WTC11 (cell line): ENCODE data around the gene ACTA1.

ENCODE experiments used
- FOXJ3 ChIP-seq: sonication (generic); formaldehyde crosslinking; IDR thresholded peaks from 2 replicates; pipeline ENCODE4 v1.9.0; 2021; ENCODE audit warnings: missing genetic modification reagents, mild to moderate bottlenecking, borderline replicate concordance
- TF ChIP-seq, protein P1 (sequence below): sonication (generic); formaldehyde crosslinking; IDR thresholded peaks from 2 replicates; pipeline ENCODE4 v1.8.0; 2022; ENCODE audit warnings: mild to moderate bottlenecking, missing genetic modification reagents
- TF ChIP-seq, protein P2 (sequence below): sonication (generic); formaldehyde crosslinking; IDR thresholded peaks from 2 replicates; pipeline ENCODE4 v1.8.1; 2023; ENCODE audit warnings: mild to moderate bottlenecking, missing genetic modification reagents, moderate library complexity
- TF ChIP-seq, protein P3 (sequence below): fragments of 200-600 bp; IDR thresholded peaks from 2 replicates; pipeline ENCODE4 v1.8.0; 2022; ENCODE audit warnings: antibody characterized with exemption
- TF ChIP-seq, protein P4 (sequence below): sonication (generic); formaldehyde crosslinking; IDR thresholded peaks from 2 replicates; pipeline ENCODE4 v1.8.1; 2023; ENCODE audit warnings: mild to moderate bottlenecking, missing genetic modification reagents, borderline replicate concordance

DNA sequence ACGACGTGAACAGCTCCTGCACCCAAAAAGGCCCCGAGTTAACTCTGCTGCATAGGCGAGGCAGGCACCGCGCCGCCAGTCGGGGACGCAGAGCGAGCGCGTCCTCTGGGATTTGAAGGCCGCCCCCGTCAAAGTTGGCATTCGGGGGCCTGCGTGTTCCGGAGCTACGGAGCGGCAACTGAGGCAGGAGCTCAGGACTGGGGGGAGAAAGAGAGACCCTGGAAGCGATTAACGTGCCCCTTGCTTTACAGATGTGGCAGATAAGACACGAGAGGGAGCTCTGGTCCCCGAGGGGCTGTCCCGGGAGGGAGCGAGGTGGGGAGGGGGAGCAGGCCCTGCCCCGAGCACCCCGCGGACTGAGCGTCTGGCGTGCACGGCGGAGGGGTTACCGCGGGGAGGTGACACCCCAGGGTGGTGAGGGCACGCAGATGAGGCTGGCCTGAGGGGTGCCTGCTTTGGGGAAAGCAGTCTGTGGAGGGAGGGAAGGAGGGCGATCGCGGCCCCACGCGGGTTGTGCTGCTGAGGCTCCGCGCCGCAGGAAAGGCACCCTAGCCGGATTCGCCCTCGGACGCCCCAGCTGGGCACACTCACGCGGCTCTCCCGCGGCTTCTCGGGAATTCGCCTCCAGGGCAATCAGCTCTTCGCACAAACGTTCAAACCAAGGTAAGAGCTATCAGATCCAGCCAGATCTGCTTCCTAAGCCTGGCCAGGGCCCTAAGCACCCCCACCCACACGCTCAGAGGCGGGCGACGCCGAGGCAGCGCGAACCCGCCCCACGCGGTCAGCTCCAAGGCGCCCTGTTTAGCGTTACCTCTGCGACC lies 26.5 kb downstream of the ACTA1 start:
- TF ChIP-seq, protein P1, sequence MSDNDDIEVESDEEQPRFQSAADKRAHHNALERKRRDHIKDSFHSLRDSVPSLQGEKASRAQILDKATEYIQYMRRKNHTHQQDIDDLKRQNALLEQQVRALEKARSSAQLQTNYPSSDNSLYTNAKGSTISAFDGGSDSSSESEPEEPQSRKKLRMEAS: peak; percentile 58; the same call in 1 of the 2 replicates
- TF ChIP-seq, protein P2, sequence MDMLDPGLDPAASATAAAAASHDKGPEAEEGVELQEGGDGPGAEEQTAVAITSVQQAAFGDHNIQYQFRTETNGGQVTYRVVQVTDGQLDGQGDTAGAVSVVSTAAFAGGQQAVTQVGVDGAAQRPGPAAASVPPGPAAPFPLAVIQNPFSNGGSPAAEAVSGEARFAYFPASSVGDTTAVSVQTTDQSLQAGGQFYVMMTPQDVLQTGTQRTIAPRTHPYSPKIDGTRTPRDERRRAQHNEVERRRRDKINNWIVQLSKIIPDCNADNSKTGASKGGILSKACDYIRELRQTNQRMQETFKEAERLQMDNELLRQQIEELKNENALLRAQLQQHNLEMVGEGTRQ: no peak
- TF ChIP-seq, protein P3, sequence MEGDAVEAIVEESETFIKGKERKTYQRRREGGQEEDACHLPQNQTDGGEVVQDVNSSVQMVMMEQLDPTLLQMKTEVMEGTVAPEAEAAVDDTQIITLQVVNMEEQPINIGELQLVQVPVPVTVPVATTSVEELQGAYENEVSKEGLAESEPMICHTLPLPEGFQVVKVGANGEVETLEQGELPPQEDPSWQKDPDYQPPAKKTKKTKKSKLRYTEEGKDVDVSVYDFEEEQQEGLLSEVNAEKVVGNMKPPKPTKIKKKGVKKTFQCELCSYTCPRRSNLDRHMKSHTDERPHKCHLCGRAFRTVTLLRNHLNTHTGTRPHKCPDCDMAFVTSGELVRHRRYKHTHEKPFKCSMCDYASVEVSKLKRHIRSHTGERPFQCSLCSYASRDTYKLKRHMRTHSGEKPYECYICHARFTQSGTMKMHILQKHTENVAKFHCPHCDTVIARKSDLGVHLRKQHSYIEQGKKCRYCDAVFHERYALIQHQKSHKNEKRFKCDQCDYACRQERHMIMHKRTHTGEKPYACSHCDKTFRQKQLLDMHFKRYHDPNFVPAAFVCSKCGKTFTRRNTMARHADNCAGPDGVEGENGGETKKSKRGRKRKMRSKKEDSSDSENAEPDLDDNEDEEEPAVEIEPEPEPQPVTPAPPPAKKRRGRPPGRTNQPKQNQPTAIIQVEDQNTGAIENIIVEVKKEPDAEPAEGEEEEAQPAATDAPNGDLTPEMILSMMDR: no peak
- TF ChIP-seq, protein P4, sequence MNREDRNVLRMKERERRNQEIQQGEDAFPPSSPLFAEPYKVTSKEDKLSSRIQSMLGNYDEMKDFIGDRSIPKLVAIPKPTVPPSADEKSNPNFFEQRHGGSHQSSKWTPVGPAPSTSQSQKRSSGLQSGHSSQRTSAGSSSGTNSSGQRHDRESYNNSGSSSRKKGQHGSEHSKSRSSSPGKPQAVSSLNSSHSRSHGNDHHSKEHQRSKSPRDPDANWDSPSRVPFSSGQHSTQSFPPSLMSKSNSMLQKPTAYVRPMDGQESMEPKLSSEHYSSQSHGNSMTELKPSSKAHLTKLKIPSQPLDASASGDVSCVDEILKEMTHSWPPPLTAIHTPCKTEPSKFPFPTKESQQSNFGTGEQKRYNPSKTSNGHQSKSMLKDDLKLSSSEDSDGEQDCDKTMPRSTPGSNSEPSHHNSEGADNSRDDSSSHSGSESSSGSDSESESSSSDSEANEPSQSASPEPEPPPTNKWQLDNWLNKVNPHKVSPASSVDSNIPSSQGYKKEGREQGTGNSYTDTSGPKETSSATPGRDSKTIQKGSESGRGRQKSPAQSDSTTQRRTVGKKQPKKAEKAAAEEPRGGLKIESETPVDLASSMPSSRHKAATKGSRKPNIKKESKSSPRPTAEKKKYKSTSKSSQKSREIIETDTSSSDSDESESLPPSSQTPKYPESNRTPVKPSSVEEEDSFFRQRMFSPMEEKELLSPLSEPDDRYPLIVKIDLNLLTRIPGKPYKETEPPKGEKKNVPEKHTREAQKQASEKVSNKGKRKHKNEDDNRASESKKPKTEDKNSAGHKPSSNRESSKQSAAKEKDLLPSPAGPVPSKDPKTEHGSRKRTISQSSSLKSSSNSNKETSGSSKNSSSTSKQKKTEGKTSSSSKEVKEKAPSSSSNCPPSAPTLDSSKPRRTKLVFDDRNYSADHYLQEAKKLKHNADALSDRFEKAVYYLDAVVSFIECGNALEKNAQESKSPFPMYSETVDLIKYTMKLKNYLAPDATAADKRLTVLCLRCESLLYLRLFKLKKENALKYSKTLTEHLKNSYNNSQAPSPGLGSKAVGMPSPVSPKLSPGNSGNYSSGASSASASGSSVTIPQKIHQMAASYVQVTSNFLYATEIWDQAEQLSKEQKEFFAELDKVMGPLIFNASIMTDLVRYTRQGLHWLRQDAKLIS (CRISPR knock-in tag): no peak
- TF ChIP-seq FOXJ3 (CRISPR knock-in tag): no peak
